ENCODE results near the gene LIPC.

Gene LIPC

GRCh38 chr15:58475573-58476524 is 44.1 kb downstream of the LIPC start:
- no peak for DNase-seq (ENCODE audit: low read depth)

- no peak for DNase-seq (ENCODE audit: low read depth)
These were observed 44.9 kb downstream of the LIPC start for GRCh38 chr15:58476525-58477162.

- DNase-seq (ENCODE audit: low read depth) = no peak
These were observed 45.4 kb downstream of the LIPC start for GRCh38 chr15:58477170-58477569.

GRCh38 chr15:58478035-58478434 is 46.2 kb downstream of the LIPC start:
- no peak for DNase-seq (ENCODE audit: low read depth)

- DNase-seq (ENCODE audit: low read depth) = no peak
These were observed 46.8 kb downstream of the LIPC start for GRCh38 chr15:58478579-58478978.

- DNase-seq (ENCODE audit: low read depth) = no peak
These were observed 48.1 kb downstream of the LIPC start for GRCh38 chr15:58479941-58480340.

- no peak for DNase-seq (ENCODE audit: low read depth)
These were observed 51.6 kb downstream of the LIPC start for GRCh38 chr15:58483376-58483775.

- no peak for DNase-seq (ENCODE audit: low read depth)
These were observed 53.2 kb downstream of the LIPC start for GRCh38 chr15:58484791-58485600.

GRCh38 chr15:58486062-58486461 is 54.3 kb downstream of the LIPC start:
- no peak for DNase-seq (ENCODE audit: low read depth)

GRCh38 chr15:58486564-58486963 is 54.8 kb downstream of the LIPC start:
- DNase-seq (ENCODE audit: low read depth) = no peak

GRCh38 chr15:58487041-58487723 is 55.4 kb downstream of the LIPC start:
- no peak for DNase-seq (ENCODE audit: low read depth)

GRCh38 chr15:58487724-58488120 is 55.9 kb downstream of the LIPC start:
- no peak for DNase-seq (ENCODE audit: low read depth)

GRCh38 chr15:58489289-58490085 is 57.7 kb downstream of the LIPC start:
- no peak for DNase-seq (ENCODE audit: low read depth)

GRCh38 chr15:58490086-58490887 is 58.5 kb downstream of the LIPC start:
- DNase-seq (ENCODE audit: low read depth) = no peak

- no peak for DNase-seq (ENCODE audit: low read depth)
These were observed 59.2 kb downstream of the LIPC start for GRCh38 chr15:58490888-58491473.

- no peak for DNase-seq (ENCODE audit: low read depth)
These were observed 59.9 kb downstream of the LIPC start for GRCh38 chr15:58491499-58492202.

- no peak for DNase-seq (ENCODE audit: low read depth)
These were observed 61.0 kb downstream of the LIPC start for GRCh38 chr15:58492661-58493397.

GRCh38 chr15:58494567-58494966 is 62.8 kb downstream of the LIPC start:
- DNase-seq (ENCODE audit: low read depth) = no peak
